Right hindlimb (tissue), 1 donor: Measurements from ENCODE around the gene CLTA.
"Not testable (repeated sequence)": the region's sequence is repeated elsewhere in the genome, so short reads cannot be mapped to it uniquely, and the experiment has no call there.

Experiments
- DNase-seq: peaks from one replicate; pipeline ENCODE4 v3.0.0-alpha.2; 2018

Gene CLTA

DNA sequence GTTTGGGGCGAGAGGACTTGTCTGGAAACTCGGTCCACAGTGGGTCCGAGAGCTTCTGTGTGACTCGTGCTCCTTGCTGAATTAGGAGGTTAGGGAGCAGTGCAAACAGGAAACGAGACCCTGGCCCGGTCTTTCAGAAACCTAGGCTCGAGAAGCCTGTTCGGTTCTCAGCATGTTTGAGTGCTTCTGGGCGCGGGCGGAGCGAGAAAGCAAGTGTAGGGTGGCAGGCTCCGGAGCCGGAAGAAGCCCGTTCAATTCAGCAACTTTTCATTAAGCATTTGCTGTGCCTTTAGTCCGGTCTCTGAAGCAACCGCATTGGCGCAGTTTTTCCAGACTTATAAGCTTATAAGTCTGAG, 547 bp downstream of the CLTA start:
- DNase-seq, result no peak

DNA sequence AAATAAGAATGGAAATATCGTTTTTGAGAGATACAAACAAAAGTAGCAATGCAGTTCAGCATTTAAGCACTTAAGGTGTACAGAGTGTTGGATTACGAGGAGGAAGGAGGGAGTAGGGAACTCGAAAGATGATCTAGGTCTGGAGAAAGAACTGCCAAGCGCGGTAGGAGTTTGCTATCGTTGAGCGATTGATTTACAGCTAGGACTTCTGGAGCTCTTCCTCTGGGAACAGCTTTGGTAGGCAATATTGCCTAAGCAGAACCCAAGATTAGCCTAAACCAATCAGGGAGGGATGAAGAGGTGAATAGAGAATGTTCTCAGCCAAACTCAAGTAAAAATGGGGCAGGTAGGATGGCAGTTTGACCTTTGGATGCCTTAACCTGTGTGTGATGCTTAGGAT, 965 bp downstream of the CLTA start:
- no peak for DNase-seq

DNA sequence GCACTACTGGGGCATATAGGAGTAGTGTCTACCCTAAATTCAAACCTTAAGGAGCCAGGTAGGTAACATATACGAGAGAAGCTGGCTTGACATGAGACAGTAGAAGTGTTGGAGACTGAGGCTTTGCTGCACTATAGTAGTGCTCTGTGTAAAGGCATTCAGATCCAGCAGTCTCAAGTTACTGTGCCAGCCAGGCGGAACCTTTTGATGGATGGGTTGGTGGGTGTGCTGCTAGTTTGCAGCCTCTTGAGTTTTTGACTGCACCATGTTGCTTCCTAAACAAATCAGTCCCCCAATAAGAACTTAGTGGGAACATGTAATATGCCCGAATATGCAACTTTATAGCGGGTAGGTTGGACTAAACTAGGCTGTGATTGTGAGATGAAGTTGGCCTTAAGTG, 1.5 kb downstream of the CLTA start:
- DNase-seq, result no peak

DNA sequence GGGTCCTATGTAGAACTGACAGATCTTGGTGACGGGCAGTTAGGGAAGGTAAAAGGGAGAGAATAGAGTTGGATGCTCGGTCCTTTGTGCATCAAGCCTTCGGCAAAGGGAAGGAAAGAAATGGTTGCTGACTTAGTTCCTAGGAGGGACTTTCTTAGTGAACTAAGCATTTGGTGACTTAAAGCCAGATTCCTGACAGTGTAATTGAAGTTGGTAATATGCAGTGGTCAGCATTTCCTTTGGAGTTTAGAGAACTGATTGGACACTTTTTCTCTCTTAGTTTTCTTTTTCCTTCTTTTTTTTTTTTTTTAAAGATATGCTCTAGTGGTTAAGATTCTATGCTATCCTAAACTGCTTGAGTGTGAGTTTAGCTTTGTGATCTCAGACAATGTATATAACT, 2.3 kb downstream of the CLTA start:
- no peak for DNase-seq

DNA sequence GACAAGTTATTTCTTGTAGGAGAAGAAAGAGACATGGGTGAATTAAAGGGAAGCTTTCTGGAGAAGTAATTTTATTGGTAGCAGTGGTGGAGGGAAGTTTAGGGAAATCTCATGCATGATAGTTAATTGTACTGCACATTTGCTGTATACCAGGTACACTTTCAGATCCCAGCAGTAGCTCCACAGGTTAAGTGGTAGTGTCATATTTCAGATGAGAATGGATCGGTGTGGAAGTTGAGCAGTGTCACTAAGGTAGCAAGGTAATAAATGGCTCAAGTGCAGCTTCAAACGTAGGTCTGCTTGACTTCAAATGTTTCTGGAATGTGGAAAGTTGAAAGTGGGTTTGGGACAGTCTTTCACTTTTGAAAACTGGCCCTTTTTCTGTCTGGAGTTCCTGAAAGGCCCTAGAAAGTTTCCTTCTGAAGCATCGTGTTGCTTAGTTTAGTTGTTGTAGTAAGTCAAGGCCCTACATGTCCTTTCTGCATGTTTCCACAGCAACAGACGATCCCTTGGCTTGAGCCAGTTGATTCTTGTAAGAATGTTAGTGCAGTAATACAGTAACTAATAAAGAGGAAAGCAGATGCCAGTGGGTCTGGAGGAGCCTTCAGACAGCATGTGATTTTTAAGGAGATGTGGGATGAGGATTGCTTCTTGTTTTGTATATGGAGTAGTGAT, 3.7 kb downstream of the CLTA start:
- no peak for DNase-seq

DNA sequence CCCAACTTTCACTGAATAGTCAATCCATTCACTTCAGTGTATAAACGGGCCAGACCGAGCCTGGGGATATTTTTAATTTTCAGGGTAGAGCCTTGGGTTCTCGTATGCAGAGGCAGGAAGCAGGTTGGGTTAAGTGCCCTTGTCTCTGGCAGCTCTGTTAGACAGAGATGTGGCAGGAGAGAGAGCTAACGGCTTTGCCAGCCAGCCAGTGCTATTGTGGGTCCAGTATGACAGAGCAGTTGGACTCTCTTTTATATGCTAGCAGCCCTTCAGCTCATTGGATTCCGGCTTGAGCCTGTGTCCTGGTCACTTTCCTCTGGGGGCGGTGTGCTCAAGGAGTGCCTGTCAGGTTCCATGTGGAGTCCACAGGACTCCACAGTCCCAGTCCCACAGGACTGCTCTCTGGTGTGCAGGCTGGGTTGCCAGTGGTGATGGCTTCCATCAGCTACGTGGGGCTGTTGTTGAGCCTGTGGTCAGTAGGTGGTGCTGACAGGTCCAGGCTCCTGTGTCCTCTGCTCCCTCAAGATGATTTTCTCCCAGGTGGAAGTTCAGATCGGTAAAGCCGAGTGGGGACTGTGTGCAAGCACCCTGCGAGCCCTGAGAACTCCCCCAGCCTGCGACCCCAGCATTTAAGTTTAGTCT, 14.3 kb downstream of the CLTA start:
- DNase-seq, result no peak

DNA sequence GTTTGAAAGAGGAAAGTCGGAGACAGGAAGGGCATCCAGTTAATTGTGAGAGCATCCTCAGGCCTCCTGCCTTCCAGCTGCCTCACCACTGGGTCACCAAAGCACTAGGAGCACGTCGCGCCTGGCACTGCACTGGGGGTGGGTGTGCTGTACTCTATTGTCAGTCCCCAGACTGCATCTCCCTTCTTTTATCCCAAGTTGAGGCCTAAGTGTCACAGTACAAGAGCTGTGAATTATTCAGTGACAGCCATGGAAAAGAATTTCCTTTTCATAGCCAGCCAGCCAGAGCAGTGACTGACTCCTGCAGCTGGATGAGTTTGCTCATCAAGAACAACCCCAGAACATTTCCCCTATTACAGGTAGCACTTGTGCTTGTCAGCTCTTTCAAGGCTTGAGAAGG, 16.3 kb downstream of the CLTA start:
- no peak for DNase-seq

DNA sequence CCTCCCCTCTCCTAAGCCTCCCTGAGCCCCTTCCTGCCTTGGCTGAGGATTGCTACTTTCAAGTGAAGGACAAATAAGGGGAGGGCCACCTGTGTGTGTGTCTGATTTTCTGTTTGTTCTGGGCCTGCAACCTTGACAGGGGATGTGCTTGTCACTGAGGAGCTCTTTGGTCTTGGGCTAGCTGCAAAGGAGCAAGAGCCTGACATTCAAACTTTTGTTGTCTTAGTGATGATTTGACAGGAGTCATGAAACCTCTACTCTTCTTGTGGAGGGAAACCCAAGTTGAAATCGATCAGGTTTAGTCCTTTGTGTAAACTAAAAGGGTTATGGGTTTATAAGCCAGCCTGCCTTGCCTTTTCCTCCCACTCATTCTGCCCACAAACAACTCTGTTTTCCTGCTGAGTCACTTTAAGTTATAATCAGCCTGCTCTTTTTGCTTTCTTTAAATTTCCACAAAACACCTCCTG, 16.9 kb downstream of the CLTA start:
- no peak for DNase-seq

DNA sequence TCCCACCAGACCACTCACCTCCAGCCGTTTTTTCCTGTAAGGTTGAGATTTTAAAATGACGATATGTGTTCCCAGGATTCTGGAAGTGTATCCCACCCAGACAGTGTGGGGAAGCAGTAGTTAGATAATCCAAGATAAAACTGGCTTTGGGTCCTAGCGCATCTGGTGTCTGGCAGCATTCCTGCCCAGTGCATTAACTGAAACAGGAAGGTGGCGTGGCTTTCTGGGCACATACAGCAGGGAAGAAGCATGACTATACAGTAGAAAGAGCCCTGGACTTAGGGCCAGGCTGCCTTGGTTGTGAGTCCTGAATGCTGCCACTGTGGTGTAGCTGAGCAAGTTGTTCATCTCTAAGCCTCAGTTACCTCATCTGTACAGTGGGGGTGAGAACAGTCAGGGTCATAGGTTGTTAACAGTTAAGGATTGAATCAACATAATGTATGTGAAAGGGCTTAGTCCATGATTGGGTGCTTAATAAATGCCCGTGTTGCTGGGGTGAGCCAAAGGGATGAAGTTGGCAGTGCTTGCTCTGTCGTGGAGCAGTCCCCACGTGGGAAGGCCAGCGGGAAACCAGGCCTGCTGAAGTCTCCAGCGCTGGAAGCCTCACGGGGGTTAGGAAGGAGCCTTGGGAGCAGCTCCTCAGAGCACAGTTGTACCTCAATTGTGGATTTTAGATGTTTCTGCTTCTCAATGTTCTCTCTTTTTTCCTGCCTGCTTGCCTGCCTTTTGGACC, 18.0 kb downstream of the CLTA start:
- no peak for DNase-seq

DNA sequence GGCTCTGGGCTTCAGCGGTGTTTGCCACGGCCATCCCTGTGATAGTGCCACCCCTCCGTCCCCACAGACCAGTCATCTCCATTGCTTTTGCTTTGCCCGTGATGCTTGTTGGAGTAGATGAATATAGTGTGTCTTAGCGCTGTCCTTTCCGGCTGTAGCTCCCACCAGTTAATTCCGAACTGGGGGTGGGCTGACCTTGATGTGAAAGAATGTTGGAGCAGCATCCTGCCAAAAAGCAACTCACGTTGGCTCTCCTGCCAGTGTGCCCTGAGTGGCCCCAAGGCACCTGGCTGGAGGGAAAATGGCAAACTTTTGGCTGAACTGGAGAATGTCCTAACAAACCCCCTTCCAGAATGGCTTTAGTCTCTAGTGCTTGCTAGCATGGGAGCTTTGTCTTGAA, 20.0 kb downstream of the CLTA start:
- DNase-seq, result no peak

DNA sequence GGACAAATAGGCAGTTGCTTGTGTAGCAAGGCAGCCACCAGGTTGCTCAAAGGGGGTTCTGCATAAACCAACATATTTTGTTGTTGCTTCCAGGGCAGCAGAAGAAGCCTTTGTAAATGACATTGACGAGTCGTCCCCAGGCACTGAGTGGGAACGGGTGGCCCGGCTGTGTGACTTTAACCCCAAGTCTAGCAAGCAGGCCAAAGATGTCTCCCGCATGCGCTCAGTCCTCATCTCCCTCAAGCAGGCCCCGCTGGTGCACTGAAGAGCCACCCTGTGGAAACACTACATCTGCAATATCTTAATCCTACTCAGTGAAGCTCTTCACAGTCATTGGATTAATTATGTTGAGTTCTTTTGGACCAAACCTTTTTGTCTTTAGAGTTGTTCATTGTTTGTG, 20.8 kb downstream of the CLTA start:
- no peak for DNase-seq

DNA sequence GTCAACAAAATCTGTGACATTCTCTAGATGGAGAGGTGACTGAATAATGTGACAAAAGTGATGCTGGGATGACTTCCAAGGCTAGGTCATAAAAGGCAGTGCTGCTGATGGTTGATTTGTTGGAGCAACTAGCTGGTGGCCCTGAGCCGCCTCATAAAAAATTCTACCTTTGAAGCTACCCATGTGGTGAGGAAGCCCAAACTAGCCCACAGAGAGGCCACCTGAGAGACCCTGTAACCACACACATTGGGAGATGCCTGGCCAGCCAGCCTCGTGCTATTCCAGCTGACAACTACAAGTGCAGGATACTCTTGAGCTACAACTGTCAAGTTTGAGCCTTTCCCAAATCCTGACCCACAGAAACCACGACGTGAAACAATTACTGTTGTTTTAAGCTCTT, 22.7 kb downstream of the CLTA start:
- no peak for DNase-seq

DNA sequence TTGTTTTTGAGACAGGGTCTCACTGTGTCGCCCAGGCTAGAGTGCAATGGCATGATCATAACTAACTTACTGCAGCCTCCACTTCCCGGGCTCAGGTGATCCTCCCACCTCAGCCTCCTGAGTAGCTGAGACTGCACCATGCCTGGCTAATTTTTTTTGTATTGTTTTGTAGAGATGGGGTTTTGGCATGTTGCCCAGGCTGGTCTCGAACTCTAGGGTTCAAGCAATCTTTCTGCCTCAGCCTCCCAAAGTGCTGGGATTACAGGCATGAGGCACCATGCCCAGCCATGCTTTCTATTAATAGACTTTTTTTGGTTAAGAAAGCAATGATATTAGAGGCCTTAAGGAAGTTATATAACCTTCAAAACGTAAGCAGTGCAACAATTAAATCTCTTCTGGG, 23.3 kb downstream of the CLTA start:
- DNase-seq, result no peak

DNA sequence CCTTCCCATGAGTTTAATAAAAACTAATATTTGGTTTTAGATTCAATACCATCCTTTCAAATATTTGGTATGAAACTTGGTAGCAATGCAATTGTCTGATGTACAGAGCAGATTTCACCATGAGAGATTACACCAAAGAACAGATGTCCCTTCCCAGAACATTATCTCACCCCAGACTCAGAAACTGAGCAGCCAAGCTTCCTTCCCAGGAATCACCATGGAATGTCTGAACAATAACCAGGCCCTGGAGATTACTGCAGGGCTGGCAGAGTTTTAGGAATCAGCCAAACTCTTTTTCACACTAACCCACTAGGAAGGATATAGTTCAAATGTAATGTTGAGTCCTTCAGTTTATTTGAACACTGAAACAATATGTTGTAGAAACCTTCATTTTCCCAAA, 23.9 kb downstream of the CLTA start:
- no peak for DNase-seq

DNA sequence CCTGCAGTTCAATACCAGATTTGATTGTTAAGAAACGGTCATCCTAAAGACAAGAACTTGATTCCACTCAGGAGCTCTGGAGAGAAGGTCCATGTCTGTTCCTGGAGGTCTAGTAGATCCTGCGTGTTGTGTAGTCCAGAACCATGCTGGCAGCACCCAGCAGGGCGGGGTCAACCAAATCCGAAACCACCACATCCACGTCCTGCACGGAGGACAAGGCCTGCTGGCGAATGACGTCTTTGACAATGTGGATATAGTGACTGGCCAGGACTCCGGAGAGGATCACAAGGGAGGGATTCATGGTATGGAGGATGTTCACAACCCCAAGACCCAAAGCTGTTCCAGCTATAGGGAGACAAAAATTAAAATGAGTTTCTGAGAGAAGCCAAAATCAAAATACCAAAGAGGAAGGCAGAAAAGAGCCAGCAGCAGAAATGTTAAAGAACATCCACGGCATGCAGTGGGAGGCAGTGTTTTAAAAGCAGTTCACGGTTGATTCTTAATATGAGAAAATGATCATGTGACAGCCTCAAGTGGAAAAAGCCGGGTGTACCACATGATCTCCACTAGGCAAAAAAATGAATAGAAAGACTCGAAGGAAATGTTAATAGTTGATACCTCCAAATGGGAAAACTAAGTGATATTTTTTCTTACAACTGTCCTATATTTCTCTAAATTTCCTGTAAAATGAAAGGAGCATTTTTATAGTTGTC, 26.7 kb downstream of the CLTA start:
- DNase-seq, result no peak

DNA sequence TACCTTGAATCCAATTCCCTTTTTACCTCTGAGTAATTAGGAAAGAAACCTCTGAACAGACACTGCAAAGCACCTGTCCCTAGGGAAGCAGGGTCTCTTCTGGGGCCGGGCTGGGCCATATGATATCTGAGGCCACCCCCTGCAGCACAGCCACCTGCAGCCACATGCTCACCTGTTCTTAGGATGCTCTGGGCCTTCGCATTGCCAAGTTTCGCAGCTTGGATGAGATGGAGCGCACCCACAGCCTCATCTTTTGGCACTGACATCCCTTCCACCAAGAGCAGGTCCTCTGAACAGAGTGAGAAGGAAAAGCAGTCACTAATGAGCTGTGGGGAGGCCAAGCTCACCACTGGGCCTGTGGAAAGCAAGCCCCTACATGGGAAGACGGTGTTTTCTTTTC, 27.3 kb downstream of the CLTA start:
- DNase-seq, result no peak

DNA sequence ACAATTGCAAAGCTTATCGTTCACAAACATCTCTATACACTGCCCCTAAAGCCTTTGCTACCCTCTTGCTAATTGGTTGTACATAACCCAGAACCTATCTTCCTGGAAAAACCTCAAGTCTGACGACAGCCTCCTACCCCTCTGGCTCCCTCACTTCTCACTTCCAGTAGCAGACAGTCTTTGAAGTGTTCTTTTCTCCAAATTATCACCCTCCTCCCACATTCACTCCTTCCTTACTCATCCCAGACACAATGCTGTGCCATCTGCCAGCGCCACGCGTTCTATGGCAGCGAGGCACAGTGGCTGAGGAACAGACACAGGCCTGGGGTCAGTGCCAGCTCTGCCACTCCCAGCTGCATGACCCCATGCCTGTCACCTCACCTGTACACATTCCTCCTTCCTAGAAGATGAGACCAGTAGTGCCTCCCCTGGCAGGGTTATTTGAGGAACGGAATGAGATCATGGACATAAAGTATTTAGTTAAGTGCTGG, 27.7 kb downstream of the CLTA start:
- DNase-seq, result no peak

DNA sequence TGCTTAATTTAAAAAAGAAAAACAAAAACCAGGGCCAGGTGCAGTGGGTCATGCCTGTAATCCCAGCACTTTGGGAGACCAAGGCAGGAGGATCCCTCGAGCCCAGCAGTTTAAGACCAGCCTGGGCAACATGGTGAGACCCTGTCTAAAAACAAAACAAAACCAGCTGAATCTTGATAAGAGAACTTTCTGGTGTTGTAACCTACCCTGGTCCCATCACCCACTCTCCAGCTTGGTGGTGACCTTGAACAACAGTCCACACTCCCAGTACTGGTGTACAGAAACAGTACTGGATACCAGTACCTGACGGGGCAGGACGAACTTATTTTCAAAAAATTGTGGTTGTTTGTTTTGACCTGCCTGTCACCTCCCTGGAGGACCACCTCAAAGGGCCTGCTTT, 30.9 kb downstream of the CLTA start:
- DNase-seq, result no peak

DNA sequence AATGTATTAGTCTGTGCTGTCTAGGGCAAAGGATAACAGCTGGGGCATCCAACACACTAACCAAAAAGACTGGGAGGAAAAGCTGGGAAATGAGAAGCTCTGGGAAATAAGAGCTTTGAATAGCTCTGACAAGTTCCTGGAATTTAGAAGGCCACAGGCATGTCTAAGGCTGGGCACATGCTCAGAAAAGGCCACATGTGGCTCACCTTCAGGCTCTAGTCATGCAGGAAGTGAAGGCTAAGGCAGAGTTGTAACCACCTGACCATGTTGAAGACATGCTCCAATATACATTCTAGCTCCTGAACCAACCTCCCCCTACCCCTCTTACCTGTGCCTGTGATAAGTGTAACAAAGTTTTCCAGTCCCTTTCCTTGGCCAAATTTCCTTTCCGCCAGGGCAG, 31.7 kb downstream of the CLTA start:
- no peak for DNase-seq

DNA sequence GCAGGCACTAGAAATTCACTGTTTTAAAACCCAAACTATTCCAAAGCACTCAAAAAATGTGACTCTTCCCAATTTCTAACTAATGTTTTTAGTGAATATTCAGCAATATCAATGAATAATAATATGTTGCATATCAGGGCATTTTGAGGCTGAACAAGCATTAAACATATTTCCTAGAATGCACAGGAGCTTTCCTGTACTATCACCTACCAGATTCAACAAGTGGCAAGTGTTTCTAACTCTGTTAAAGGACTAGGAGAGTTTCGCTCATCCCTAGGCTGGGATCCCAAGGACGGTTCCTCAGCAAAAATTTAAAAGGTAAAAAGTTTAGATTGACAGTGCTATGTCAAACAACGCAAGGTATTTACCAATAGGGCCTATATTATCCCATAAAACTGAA, 46.5 kb downstream of the CLTA start:
- no peak for DNase-seq

DNA sequence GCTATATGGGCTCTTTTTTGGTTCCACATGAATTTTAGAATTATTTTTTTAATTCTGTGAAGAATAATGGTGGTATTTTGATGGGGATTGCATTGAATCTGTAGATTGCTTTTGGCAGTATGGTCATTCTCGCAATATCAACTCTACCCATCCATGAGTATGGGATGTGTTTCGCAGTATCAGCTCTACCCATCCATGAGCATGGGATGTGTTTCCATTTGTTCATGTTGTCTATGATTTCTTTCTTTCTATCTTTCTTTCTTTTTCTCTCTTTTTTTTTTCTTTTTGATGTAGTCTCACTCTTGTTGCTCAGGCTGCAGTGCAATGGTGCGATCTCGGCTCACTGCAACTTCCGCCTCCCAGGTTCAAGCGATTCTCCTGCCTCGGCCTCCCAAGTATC, 48.5 kb downstream of the CLTA start:
- not testable (repeated sequence) for DNase-seq

DNA sequence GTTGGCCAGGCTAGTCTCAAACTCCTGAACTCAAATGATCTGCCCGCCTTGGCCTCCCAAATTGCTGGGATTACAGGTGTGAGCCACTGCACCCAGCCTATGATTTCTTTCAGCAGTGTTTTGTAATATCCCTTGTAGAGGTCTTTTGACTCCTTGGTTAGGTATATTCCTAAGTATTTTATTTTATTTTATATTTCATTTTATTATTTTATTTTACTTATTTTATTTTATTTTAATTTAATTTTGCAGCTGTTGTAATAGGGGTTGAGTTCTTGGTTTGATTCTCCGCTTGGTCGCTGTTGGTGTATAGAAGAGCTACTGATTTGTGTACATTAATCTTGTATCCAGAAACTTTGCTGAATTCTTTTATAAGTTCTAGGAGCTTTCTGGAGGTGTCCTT, 49.0 kb downstream of the CLTA start:
- not testable (repeated sequence) for DNase-seq

DNA sequence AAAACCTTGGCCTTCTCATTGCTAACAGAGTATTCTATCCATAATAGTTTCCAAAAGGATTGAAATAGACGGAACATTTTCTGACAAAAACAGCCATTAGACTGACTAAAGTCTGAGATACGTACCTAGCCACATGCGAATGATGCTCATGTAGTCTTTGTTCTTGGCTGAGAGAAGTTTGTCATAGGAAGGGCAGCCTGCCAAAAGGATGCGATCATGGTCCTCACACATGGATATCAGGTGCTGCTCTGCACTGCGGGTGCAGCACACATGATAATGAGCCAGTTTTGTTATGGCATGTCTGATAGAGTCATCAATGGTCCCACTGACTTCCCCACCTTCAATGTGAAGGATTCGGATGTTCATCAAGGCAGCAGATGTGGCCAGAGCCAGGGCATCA, 55.2 kb downstream of the CLTA start:
- no peak for DNase-seq

DNA sequence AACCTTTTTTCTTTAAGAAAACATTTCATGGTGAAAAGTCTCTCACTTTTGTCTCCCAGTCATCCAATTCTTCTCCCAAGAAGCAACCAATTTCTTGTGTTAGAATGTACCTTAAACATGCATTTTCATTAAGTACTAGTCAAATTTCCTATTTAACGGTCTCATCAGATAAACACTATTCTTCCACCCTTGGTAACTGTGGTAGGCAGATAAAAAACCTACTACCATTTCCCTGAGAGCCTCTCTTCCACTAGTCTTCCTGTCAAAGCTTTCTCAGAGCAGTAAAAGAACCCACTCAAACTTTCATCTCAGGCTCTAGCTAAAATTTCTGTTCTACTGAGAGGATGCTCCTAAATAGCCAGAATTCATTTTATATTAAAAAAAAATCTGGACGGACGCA, 56.6 kb downstream of the CLTA start:
- no peak for DNase-seq
